Stimulated activated CD4-positive, alpha-beta T cell treated with anti-CD3 and anti-CD28 coated beads, TNF-alpha, amount 100 ng/mL, for 4 hours (primary cell): Measurements from ENCODE around the gene CCDC97.
"Not testable (repeated sequence)": the region's sequence is repeated elsewhere in the genome, so short reads cannot be mapped to it uniquely, and the experiment has no call there.

Source experiments
- DNase-seq, 3 experiments: peaks; one replicate each; pipeline ENCODE4 v3.0.0-alpha.2; 2020; ENCODE audit warnings: low read depth in 3 of 3

The CCDC97 gene

DNA sequence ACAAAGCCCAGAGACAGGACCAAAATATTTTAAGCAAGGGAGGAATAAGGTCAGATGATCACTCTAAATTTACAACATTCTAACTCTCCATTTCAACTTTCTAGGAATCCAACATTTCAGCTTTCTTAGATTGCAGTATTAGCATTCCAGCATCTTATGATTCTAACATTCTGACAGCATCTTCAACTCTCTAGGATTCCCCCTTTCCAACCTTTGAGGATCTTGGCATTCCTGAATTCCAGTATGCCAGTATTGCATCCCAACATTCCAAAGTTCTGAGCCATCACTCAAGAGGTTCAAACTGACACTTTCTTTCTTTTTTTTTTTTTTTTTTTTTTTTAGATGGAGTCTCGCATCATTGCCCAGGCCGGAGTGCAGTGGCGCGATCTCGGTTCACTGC lies 30.0 kb downstream of the CCDC97 start:
- DNase-seq, result no peak

DNA sequence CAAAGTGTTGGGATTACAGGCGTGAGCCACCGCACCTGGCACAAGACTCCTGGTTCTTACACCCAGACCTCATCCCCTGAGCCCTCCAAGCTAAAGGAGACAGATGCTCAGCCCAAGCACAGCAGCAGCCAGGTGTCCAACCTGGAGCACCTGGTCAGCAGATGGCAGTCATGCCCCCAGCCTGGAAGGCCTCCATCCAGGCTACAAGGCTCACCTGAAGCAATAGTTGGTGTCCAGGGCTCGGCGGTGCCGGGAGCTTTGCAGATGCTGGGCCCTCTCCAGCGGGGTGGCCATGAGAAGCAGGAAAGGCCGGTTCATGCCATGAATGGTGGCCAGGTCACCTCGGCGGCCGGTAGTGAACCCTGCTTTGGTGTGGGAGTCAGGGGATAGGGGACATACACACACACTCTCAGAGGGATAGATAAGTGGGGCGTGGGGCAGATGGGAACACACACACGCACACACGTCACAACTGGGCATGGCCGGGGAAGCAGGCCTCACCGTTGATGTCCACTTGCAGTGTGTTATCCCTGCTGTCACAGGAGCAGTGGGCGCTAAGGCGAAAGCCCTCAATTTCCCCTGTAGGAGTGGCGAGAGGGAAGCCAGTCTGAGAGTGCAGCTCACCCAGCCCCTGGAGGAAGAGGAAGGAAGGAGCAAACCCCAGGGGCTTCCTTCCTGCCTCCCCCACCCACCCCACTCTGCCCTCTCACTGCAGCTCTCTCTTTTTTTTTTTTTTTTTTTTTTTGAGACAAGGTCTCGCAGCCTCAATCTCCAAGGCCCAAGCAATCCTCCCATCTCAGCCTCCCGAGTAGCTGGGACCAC lies 31.9 kb downstream of the CCDC97 start:
- DNase-seq, result no peak

DNA sequence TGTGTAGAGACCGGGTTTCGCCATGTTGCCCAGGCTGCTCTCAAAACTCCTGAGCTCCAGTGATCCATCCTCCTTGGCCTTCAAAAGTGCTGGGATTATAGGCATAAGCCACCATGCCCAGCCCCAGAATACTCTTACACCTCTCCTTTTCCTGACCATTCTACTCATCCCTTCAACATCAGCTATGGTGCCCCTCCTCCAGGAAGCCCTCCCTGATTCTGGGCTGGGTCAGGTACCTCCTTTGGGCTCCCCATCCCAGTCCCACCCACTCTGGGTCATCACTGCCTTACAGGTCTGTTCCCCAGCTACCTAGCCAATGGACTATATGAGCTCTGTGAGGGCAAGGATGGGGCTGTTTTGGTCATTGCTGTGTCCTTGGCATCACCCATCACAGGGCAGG lies 34.2 kb downstream of the CCDC97 start:
- DNase-seq, result no peak

DNA sequence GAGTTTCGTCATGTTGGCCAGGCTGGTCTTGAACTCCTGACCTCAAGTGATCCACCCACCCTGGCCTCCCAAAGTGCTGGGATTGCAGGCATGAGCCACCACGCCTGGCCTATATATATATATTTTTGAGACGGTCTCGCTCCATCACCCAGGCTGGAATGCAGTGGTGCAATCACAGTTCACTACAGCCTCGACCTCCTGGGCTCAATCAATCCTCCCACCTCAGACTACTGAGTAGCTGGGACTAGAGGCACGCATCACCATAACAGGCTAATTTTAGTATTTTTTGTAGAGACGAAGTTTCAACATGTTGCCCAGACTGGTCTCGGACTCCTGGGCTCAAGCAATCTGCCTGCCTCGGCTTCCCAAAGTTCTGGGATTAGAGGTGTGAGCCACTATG lies 36.9 kb downstream of the CCDC97 start:
- not testable (repeated sequence) for DNase-seq

DNA sequence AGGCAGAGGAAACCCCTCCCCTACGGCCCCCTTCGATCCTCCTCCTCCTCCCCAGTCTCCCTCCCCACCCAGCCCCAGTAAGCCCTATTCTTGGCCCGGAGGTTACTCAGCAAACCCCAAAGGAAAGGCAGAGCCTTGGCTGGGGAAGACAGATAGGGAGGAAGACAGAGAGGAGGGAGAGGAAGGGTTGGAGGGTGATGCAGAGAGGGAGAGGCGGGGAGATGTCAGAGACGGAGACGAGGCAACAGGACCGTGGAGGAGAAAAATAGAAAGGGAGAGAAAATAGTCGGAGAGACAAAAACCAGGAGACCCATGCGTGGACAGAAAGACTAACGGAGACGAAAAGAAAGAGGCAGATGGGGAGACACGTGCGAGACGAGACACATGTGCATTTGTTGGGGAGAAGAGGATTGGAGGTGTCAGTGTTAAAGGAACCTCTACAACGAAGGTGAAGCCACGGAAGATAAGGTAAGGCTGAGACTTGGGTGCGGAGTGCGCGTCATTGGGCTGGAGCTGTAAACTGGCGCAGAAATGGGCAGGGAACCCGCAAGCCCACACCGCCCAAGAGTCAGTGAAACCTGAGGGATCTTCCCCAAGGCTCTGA lies 40.9 kb downstream of the CCDC97 start:
- no peak for DNase-seq

DNA sequence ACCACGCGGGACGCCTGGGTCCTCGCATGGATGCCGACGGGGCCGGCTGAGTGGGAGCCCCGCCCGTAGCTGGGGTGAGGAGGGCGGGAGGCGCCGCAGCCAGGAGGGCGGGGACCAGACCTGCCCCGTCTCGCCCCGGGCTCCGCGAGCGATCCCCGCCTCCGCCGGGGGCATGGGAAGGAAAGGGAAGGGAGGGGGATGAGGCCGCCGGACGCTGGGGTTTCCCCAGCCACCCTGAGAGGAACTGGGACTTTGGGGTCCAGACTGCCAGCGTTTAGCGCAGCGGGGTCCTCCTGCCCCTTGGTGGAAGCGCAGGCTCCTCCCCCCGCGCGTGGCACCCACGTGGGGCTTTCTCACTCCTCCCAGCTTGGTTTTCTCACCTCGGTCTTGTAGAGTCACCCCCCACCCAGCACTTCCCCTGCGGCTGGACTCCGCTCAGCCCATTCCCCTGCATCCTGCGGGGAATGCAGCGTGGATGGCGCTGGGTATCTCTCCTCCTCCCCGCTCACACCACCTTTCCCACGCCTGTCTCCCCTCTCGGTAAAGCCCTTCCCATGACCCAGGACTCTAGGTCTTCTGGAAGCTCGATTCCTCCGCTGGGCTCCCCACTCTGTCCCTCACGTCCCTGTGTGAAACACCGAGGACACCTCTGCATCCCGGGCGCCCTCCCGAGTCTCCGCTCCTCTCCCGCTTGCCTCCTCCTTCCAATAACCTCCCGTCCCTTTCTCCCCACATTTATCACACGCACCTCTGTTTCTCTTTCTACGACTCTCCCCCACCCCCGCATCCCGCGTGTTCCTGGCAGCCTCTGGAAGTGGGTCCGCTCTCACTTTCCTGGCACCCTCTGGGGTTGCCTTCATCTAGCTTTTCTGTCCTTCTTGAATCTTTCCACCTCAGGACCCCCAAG lies 41.6 kb downstream of the CCDC97 start:
- peak; percentile 67 to 79 (median 72) for DNase-seq

DNA sequence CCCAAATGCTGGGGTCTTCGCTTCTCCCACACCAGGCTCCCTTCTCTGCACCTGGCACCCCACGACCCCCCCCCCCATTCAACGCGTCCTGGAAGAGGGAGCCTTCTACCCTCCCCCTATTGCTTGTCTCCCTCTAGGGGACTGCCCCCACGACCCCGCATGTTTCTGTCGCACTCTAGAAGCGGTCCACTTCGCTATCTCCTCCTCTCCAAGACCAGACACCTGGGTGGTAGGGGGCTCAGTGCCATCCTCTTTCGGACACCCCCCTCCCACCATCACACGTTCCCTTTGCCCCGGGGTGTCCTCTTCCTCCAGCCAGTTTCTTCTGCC lies 42.3 kb downstream of the CCDC97 start:
- DNase-seq, result no peak

DNA sequence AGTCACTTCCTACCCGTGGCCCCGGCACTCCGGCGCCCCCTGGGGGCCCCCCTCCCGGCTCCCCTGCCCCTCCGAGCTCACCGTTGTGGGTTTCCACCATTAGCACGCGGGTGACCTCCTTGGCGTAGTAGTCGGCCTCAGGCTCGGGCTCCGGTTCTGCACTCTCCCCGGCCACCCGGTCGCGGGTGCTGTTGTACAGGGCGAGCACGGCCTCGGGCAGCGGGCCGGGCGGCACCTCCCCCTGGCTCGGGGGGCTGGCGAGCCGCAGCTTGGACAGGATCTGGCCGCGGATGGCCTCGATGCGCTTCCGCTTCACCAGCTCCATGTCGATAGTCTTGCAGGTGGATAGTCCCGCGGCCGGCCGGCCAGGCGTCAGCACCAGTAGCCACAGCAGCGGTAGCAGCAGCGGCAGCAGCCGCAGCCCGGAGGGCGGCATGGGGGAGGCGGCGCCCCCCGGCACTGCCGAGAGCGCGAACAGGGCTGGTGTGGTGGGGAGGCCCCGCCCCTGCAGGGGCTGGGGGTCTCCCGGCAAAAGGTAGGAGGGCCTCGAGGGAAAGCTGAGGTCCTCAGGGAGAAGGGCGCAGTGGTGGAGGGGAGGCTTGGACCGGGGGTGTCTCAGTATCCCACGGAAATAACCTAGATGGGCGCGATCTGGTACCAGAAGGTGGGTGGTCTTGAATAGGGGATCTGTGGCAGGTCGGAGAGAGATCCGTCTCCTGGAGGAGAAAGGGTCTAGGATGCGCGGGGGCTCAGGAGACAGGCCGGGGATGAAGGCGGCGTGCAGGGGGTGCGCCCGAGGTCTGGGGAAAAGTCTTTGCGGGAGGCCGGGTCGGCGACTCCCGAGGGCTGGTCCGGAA lies 42.9 kb downstream of the CCDC97 start:
- peak; percentile 62 to 72 (median 71) for DNase-seq

DNA sequence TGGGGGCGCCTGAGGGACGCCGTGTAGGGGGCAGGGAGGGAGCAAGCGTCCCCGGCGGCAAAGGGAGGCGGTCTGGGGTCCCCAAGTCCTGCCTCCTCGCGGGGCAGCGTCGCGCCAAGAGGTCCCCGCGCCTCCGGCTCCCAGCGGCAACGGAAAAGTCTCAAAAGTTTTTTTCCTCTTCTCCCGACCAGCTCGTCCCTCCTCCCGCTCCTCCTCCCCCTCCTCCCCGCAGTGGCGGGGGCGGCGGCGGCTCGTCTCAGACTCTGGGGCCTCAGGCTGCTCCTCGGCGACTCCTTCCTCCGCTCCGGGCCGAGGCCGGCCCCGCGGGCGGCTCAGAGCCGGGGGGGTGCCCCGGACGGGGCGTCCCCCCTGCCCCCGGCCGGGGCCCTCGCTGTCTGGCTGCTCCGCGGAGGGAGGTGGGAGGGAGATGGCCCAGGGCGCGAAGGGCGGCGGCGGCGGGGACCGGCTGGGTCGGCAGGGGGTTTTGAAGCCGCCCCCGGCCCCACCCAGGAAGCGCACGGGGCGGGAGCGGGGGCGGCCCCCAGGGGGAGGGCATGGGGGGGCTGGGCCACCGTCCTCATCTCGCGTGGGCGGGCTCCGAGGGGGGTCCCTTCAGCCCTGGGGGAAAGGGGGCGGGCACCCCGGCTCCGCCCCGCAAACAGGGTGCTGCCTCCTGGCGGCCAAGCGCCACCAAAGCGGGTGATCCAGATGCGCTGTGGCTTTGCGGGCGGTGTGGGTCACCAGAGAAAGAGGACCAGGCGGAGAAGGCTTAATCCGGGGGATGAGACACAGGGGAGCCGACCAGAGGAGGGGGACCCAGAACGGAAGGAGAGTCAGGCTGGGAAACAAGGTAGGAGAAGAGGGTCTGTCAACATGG lies 43.7 kb downstream of the CCDC97 start, which contains the start of gene TGFB1:
TGFB1 (minus strand) TSS at position 457 of the 877 bp plus-strand sequence. CDS start 878 bp downstream, outside the sequence.
- DNase-seq, result peak; percentile 88 to 97 (median 94)

DNA sequence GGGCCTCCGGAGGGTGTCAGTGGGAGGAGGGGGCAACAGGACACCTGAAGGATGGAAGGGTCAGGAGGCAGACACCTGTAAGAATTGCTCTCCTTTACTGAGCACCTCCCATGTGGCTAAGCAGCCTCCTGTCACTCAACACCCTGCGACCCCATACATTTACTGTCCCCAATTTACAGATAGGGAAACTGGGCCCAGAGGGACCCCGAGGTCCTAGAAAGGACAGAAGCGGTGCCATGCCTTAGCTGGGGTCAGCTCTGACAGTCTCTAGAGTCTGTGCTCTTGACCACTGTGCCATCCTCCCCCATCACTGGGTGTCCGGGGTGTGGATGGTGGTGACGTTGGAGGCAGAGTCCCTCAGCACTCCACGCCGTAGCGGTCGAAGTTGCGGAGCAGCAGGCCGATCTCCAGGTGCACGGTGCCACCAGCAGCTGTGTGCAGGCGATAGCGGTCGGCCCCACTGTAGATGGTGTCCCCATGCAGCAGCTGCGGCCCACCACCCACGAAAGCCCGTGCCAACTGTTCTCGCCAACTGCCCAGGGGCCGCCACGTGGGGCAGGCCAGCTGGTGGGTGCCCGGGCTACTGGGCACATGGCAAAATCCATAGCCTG lies 44.5 kb downstream of the CCDC97 start:
- no peak for DNase-seq

DNA sequence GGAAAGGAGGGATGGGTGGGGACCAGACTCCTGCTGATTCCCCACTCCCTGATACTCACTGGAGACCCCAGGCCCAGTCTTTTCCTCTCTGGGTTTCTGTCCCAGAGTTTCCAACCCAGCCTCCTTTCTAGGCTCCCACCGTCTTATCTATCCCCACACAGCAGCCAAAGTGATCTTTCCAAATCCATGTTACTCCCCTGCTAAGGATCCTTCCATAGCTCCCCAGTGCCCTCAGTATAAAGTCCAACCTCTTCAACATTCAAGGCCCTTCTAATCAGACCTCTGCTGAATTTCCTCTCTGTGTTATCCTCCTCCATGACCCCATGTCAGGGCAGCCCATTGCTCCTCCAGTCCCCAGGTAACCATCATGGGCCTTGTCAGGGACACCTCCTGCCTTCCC lies 45.1 kb downstream of the CCDC97 start:
- no peak for DNase-seq

DNA sequence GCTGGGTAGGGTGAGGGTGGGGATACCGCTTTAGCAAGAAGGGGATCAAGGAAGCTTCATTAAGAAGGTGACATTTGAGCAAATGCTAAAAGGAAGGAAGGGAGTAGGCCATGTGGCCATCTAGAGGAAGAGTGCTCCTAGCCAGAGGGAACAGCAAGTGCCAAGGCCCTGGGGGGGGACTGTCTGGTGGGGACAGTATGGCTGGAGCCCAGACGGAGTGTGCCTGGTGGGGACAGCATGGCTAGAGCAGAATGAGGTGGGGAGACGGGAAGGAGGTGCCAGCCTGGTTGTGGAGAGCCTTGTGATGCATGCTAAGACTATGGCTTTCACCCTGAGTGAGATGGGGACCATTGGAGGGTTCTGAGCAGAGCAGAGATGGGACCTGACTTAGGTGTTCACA lies 45.8 kb downstream of the CCDC97 start:
- DNase-seq, result no peak

DNA sequence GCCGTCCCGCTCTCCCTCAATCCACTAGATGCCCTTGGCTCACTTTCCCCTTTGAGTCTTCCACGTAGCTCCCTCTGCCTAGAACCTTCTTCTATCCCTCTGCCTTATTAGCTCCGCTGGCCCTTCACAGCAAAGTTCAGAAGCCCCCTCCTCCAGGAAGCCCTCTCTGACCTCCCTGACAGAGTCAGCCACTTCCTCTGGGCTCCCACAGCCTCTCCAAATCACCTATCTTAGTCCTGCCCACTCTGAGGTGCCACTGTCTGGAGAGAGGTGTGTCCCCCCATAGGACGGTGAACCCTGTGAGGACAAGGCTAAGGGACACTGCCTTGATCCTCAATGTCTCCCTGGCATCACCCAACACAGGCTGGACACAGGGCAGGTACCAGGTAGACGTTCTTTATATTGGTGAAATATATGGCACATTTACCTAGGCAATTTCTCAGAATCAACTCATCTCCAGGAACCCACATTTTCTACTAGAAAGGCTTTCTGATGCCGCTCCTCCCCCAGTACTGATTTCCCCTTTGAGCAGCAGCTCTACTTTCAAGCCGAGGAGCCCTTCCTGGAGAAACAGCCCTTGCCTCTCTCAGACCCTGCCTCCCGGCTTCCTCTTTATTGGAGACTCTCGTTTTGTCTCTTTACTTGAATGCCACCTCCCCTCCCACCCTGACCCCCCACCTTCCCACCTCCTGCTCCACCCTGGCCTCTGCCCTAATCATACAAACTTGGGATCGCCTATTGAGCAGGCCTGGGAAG lies 47.2 kb downstream of the CCDC97 start:
- DNase-seq, result no peak

DNA sequence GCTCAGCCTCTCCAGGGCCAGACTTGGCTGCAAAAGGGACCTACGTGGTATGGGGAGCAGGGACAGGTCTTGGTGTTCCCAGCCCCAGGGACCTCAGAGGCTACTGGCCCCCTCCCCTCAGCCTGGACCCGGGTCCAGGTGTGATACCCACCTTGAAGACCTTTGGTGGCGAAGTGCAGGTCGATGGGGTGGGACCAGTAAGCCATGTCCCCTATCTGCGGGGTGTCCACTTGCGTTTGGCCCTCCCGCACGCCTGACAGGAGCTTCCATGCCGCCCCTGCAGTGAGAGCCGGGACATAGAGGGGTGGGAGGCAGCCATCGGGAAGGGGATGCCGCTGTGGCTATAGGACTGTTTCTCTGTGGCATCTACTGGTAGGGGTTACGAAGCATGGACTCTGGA lies 47.8 kb downstream of the CCDC97 start:
- no peak for DNase-seq

DNA sequence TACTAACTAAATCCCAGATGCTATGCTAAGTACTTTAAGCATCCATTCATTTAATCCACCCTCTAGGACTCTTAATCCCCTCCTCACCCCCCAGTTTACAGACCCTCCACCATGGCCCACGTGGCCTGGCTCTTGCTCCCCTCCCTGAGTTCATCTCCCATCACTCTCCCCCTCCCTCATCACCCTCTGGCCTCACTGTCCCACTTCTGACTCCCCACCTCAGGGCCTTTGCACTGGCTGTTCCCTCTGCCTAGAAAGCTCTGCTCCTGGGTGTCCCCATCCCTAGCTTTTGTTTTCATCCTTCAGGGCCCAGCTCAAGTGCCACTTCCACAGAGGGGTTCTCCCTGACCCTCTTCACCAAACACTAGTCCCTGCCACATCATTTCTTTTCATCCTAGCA lies 49.8 kb downstream of the CCDC97 start:
- no peak for DNase-seq

DNA sequence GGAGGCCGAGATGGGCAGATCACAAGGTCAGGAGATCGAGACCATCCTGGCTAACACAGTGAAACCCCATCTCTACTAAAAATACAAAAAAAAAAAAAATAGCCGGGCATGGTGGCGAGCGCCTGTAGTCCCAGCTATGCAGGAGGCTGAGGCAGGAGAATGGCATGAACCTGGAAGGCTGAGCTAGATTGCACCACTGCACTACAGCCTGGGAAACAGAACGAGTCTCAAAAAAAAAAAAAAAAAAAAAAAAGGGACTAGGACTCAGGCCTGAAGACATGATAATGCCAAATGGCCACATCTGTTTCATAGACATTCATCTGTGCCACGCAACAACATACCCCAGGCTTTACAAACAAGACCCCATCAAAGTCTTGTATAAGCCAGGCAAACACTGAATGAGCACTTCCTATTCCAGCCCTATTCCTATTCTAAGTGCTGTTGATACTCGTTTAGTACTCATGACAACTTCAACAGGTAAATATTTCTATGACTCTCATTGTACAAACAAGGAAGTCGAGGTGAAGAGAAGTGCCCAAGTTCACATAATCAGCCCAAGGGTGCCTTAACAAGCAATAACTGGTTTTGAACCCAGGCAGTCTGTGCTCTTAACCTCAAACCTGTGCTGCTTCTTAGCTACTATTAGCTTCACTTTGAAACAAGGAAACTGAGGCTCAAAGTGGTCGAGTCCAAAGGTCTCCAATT lies 52.3 kb downstream of the CCDC97 start:
- no peak for DNase-seq

DNA sequence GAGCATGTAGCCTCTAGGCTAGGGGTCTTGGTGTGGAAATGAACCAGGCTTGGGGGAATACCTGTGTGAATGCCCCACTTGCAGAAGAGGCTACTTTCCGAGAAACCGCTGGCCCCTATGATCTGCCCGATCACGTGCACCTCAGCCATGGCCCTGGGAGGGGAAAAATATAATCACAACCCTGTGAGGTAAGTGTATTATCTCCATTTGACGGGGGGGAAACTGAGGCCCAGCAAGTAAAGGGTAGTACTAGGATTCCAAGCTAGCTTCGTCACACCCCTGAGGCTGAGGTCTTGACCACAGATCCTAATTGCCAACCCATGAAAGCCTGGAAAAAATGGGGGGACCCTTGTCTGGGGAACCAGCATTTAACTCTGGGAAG lies 53.4 kb downstream of the CCDC97 start:
- no peak for DNase-seq

DNA sequence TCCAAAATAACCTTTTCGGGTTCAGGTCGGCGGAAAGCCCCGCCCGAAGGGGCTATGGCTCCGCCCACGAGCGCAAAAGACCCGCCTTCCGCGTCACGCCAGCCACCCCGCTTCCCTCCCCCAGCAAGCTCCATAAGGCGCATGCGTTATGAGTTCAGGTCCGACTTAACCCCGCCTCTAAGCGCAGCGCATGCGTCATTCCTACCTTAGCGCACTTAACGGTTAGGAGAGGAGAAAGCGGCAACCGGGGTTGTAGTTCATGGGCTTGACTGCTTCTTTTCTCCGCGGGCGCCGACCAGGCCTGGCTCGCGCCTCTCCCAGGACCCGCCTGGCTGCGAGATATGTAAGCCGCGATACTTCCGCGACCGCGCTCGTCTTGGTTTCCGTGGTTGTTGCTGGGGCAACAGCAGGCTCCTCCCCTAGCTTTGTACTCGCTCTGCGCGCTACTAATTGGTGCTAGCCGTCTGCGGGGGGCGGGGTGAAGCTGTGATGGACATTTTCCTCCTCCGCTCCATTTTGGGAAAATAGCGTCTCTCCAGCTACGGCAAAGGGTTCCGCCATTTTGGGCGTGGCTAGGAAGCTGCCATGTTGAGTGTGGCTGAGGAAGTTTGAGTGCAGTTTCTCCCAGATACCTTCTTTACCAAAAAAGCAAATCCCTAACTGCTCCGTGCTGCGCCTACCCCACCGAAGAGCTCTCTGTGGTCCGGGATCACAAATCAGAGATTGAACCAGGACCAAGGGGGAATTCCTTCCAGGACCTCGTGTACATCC lies 54.0 kb downstream of the CCDC97 start, which contains the start of gene B9D2:
B9D2 (minus strand) TSS at position 397 of the 771 bp plus-strand sequence. CDS start 630 bp downstream, outside the sequence.
- DNase-seq, result peak; percentile 93 to 97 (median 96)
